Aorta (tissue), 5 donors: ENCODE measurements around the gene CASP2. TPM values are rescaled to one million over a fixed set of nuclear protein-coding genes. Genes with fewer than 3 reads are reported as not detected.

Experiments used
- ATAC-seq: fragments of 200-7000 bp; cut with Tn5 transposase; one replicate; pipeline ENCODE4 v1.9.1; 2022; ENCODE audit warnings: moderate library complexity; ENCODE audit not compliant: low FRiP score
- DNase-seq, 2 donors: peaks; one replicate each; pipeline ENCODE4 v3.0.0-alpha.2; 2020
- H3K27ac ChIP-seq, 2 donors: one replicate each; pipeline ENCODE4 v1.5.1; 2013; ENCODE audit warnings: low read length in 2 of 2, mild to moderate bottlenecking in 2 of 2, moderate library complexity in 2 of 2, control low read depth in 1 of 2, inconsistent platforms in 1 of 2, low read depth in 1 of 2
- H3K27me3 ChIP-seq, 2 donors: one replicate each; pipeline ENCODE4 v1.6.1; 2013; ENCODE audit warnings: control low read depth in 1 of 2, low read length in 1 of 2, mild to moderate bottlenecking in 1 of 2, moderate library complexity in 1 of 2; ENCODE audit not compliant: insufficient read depth in 2 of 2, control insufficient read depth in 1 of 2
- H3K36me3 ChIP-seq, 2 donors: one replicate each; pipeline ENCODE4 v1.6.1; 2013; ENCODE audit warnings: control low read depth in 1 of 2, low read length in 1 of 2, mild to moderate bottlenecking in 1 of 2; ENCODE audit not compliant: insufficient read depth in 2 of 2, control insufficient read depth in 1 of 2
- H3K4me1 ChIP-seq, 2 donors: one replicate each; pipeline ENCODE4 v1.6.1; 2013; ENCODE audit warnings: low read length in 2 of 2, control low read depth in 1 of 2, mild to moderate bottlenecking in 1 of 2, moderate library complexity in 1 of 2; ENCODE audit not compliant: insufficient read depth in 2 of 2, control insufficient read depth in 1 of 2
- H3K4me3 ChIP-seq, 2 donors: one replicate each; pipeline ENCODE4 v1.5.1; 2013; ENCODE audit warnings: low read length in 2 of 2, control low read depth in 1 of 2, mild to moderate bottlenecking in 1 of 2
- H3K9me3 ChIP-seq: one replicate; pipeline ENCODE4 v1.6.1; 2013; ENCODE audit warnings: mild to moderate bottlenecking, low read length; ENCODE audit not compliant: control insufficient read depth
- WGBS, 2 donors: extraction: QIAGEN DNeasy Blood & Tissue Kit; methylation state at CpG; one replicate each; pipeline ENCODE4 v1.1.7; 2013; 5-methylcytosine and 5-hydroxymethylcytosine counted together
- intact Hi-C, 2 donors: fragments of 100-400 bp; cut with DNase I; formaldehyde crosslinking; loops; one replicate each; pipeline versions ENCODE4 v1.14.2 to v1.15.0; 2022
- polyA plus RNA-seq, 2 donors: library from polyadenylated mRNA; stranded (reverse); fragments of 200-250 nt; gene quantifications; one replicate each; pipeline ENCODE4 v1.2.3, GENCODE V29; 2013
- total RNA-seq, 2 donors: library from RNA; stranded (reverse); fragmentation: NEBNext Ultra II Directional; extraction: Animal tissue kit (Norgen Biotek cat#: 25700); gene quantifications; one replicate each; pipeline ENCODE4 v1.2.1, GENCODE V29; 2021
- donor health status: healthy with polysubstance abuse.
- donor health status: Bipolar disorder and iron deficiency.
- donor health status: DM: no; HTN: no; CAD: no.
- donor health status: DM: no; HTN: no; CAD: no.
- donor health status: DM: yes; HTN: yes; CAD: no.

CASP2 gene
- total and polyA plus RNA-seq, 4 donors = 2.6 to 23.9 (median 13.8) TPM

DNA sequence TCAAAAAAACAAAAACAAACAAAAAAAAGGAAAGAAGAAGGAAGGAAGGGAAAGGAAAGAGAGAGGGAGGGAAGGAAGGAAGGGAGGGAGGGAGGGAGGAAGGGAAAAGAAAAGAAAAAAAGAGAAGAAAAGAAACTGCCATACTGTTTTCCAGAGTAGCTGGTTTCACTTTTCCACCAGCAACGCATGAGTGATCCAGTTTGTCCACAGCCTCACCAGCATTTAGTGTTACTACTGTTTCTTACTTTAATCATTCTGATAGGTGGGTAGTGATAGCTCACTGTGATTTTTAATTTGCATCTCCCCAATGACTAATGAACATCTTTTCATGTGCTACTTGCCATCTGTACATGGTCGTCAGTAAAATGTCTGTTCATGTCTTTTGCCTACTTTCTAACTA, 15.3 kb upstream of the CASP2 start:
- WGBS, 2 donors = 90 to 97% methylated on average over 2 of the region's 2 CpGs

DNA sequence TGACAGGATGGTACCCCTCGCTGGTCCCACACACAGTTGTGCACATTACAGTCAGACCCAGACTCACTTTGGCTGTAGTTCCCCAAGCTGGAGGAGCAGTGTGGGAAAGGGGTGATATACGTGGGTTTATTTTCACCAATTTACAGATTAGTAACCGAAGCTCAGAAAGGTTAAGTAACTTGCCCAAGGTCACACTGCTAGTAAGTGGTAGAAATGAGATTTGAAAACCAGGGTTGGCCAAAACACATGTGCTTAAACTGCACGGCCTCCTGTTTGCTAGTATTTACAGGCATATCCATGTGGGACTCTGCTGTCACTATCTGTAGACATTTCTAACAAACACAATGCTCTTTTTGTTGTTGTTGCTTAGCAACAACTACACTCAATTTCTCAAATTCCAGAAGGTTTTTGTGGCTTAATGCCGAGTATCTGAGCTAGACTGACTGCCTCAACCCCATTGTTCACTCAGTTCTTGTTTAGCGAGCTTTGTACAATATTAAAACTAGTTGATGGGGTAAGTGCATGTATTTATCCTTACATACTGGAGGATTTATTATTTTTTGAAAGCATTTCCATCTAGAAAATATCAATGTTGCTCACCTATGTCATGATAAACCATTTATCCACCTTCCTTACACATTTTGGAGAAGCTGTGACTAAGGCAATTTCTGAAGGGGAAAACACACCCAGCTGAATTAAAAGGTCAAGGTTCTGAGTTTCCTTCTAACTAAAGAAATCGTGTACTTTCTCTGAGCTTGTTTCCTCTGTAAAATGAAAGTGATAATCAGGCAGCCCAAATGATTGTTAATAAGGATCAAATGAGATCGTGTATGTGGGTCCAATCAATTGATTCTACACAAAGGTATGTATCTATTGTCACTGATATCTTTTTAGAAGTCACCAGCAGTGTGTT, 8.7 kb upstream of the CASP2 start:
- Histone ChIP-seq H3K9me3 (no peaks in the 10 kb centered on the region), H3K27ac (no peak overlapping the region), H3K27me3 (no peaks in the 10 kb centered on the region), H3K36me3 (no peaks in the 10 kb centered on the region), H3K4me1 (no peaks in the 10 kb centered on the region), H3K4me3 (no peak overlapping the region)
- DNase-seq = no peak
- intact Hi-C loops = no loop called here
- ATAC-seq = no peak
- 47 to 50% methylated on average over 8 of the region's 8 CpGs for WGBS, 2 donors

More for the DNA sequence above, 15.3 kb upstream of the CASP2 start:
- H3K27ac ChIP-seq = no peak overlapping the region
- DNase-seq = no peak
- intact Hi-C loops = no loop called here
- no peak for ATAC-seq
- H3K27me3 ChIP-seq = no peaks in the 10 kb centered on the region
- H3K9me3 ChIP-seq = no peaks in the 10 kb centered on the region
- no peak overlapping the region for H3K4me3 ChIP-seq
- H3K4me1 ChIP-seq = no peaks in the 10 kb centered on the region
- peaks cover 7 to 8% of the 10 kb centered on the region in 2 donors for H3K36me3 ChIP-seq

DNA sequence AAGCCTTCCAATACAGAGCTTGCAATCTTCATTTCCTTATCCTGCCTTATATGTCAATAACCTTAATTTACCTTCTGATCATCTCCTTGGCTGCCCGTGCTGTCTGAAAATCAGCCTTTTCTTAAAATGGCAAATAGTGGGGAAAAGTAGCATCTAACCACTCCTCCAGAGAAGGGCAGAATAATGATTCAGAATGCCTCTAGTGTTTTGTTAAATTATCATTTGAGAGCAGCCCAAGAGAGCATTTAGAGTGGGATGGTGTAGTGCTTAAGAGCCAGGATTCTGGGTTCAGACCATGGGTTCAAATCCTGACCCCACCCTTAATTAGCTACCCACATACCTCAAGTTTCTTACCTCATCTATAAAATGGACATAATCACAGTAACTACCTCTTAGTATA, 8.0 kb upstream of the CASP2 start:
- no peak overlapping the region for H3K4me3 ChIP-seq

DNA sequence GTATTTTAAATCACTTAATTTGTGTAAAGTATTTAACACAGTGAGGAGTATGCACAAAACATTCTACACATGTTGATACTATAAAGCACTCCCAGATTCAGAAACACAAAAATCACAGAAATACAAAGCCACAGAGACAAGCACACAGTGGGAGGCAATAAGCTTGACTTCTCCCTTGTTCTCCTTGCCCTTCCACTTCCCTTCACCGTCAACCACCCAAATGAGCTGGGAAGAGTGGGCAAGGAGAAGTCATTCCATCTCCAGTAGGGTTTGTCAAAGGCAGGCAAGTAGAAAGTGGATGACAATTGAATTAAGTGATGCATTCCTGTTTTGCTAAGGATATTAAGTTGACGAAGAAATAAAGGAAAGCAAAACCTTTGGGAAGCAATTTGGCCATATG, 7.6 kb upstream of the CASP2 start:
- no peak for ATAC-seq
- WGBS, 2 donors = 93 to 96% methylated on average over 2 of the region's 2 CpGs
- no peak for DNase-seq
- intact Hi-C loops = no loop called here
- Histone ChIP-seq H3K4me1 (no peaks in the 10 kb centered on the region), H3K36me3 (no peaks in the 10 kb centered on the region), H3K27ac (no peak overlapping the region), H3K4me3 (no peak overlapping the region), H3K27me3 (no peaks in the 10 kb centered on the region), H3K9me3 (no peaks in the 10 kb centered on the region)

More for the DNA sequence above, 8.0 kb upstream of the CASP2 start:
- no peak for ATAC-seq
- intact Hi-C loops = no loop called here
- Histone ChIP-seq H3K27me3 (no peaks in the 10 kb centered on the region), H3K27ac (no peak overlapping the region), H3K36me3 (no peaks in the 10 kb centered on the region), H3K9me3 (no peaks in the 10 kb centered on the region), H3K4me1 (no peaks in the 10 kb centered on the region)
- DNase-seq = no peak
- WGBS, 2 donors = 66 to 74% methylated on average over 1 of the region's 1 CpG

DNA sequence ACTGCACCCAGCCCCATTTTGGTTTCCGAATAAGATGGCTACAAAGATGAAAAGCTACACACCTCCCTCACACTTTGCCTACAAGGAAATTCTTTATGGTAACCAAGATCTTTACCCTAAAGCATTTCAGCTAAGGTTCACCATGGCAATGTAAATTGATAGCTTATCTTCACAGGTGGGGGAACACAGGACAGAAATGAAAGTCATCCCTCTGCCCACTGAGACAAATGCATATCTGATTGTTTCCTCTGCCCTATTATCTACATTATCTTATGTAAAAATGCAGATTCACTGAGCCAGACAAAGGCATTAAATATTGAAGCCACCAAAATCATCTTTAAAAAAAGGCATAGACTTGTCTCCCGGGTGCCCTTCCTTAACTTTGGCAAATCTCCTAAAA, 6.6 kb upstream of the CASP2 start:
- no peaks in the 10 kb centered on the region for H3K36me3 ChIP-seq
- H3K9me3 ChIP-seq = no peaks in the 10 kb centered on the region
- WGBS, 2 donors = 80 to 84% methylated on average over 2 of the region's 2 CpGs
- intact Hi-C loops = no loop called here
- H3K27ac ChIP-seq = no peak overlapping the region
- ATAC-seq (no peak), DNase-seq (no peak)
- H3K4me1 ChIP-seq = no peaks in the 10 kb centered on the region
- no peaks in the 10 kb centered on the region for H3K27me3 ChIP-seq
- no peak overlapping the region for H3K4me3 ChIP-seq

DNA sequence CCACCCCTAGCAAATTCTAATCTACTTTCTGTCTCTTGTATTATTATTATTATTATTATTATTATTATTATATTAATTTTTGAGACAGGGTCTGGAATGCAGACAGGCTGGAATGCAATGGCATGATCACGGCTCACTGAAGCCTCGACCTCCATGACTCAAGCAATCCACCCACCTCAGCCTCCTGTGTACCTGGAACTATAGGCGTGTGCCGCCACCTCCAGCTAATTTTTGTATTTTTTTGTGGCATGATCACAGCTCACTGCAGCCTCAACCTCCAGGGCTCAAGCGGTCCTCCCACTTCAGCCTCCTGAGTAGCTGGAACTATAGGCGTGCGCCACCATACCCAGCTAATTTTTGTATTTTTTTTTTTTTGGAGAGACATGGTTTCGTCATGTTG, 6.0 kb upstream of the CASP2 start:
- Histone ChIP-seq H3K27ac (no peak overlapping the region), H3K4me3 (no peak overlapping the region), H3K36me3 (no peaks in the 10 kb centered on the region), H3K4me1 (no peaks in the 10 kb centered on the region), H3K27me3 (no peaks in the 10 kb centered on the region), H3K9me3 (no peaks in the 10 kb centered on the region)
- intact Hi-C loops = no loop called here
- DNase-seq (no peak), ATAC-seq (no peak)
- 96% methylated on average over 8 of the region's 8 CpGs for WGBS, 2 donors

DNA sequence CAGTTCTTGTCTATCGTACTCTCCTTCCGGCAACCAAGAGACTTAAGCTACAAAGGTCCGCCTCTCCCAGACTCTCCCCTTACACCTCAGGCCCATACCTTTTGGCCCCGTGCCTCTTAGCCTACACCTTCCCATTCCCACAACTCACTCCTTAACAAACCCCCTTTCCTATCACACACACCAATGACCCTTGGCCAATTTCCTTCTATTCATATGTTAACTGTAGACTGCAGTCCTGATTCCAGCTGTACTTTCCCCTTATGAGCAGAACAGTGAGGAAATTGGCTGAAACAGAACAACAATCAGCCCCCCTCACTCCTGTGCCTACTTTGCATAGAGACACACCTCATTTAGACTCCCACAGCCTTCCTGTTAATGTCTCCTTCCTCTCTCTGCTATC, 4.8 kb upstream of the CASP2 start:
- no peak overlapping the region for H3K4me3 ChIP-seq
- H3K36me3 ChIP-seq = no peaks in the 10 kb centered on the region
- H3K27me3 ChIP-seq = no peaks in the 10 kb centered on the region
- H3K4me1 ChIP-seq = no peaks in the 10 kb centered on the region
- no peaks in the 10 kb centered on the region for H3K9me3 ChIP-seq
- intact Hi-C loops = no loop called here
- H3K27ac ChIP-seq = no peak overlapping the region
- no peak for DNase-seq
- 87 to 92% methylated on average over 4 of the region's 4 CpGs for WGBS, 2 donors
- no peak for ATAC-seq

DNA sequence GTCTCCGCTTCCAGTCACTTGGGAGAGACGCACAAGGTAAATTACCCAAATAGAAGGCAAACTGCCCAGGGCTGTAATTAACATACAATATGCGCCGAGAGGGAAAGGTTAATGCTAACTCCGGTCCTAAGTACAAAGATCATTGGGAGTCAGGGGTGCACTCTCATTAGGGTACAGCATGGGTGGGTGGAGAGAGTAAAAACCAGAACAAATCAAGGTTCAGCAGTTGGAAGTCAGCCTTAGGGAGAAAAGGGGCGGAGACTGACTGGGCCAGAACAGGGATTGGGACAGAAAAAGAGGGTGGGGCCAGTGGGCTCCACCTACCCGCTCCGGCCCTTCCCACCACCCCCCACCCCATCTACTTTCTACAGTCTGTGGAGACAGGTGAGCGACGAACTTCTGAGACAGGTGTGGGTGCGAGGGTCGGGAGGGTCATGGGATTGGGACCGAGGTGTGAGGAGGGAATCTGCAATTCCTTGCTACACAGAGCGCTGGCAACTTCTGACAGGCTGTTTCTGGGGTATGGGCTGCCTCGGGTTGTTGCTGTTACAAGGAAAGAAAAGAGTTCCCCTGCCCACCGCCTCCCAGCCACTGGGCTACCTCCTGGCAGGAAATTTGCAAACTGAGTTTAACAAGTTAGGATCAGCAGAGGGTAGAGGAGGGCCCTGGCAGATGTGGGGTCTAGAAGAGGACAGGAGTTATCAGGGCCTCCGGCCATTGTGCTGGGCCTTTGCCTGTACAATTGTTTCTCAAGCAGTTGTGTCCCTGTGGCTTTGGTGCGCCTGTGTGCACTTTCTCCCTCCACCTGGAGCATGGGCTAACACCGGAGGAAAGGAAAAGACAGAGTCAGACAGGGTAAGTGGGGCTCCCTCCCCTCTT, 3.3 kb upstream of the CASP2 start, which contains the start of gene TMEM139:
Gene TMEM139, plus strand, starts transcription at position 368 of the 879 bp plus-strand sequence. CDS start 1,000 bp downstream, outside the sequence.
- Histone ChIP-seq H3K9me3 (no peaks in the 10 kb centered on the region), H3K27me3 (no peaks in the 10 kb centered on the region), H3K4me1 (no peaks in the 10 kb centered on the region), H3K27ac (no peak within 1 kb of the TSS), H3K36me3 (no peaks in the 10 kb centered on the region), H3K4me3 (no peak within 1 kb of the TSS)
- DNase-seq = no peak
- intact Hi-C loops = no loop called here
- WGBS, 2 donors = 61 to 70% methylated on average over 17 to 19 of the region's 19 CpGs
- no peak for ATAC-seq
